Heart left ventricle (tissue), 13 donors: Measurements from ENCODE around the gene IFI27L1.

Source experiments
- CTCF ChIP-seq, 12 donors: fragments of 200-600 bp; sonication (generic) in 4 of 12; IDR thresholded peaks; one replicate each; pipeline versions ENCODE4 v1.5.0 to v1.8.0; 2018 to 2022; ENCODE audit warnings: antibody characterized with exemption in 12 of 12, mild to moderate bottlenecking in 5 of 12
- POLR2A ChIP-seq, 2 donors: fragments of 450-650 bp; IDR thresholded peaks; one replicate each; pipeline ENCODE4 v1.6.1; 2017; ENCODE audit warnings: antibody characterized with exemption in 2 of 2, mild to moderate bottlenecking in 2 of 2, moderate library complexity in 2 of 2
- donor health status: ischemic (EF 13 %, LVEDD 7.1; RV severe dilation, severe dysfunction).
- donor health status: DM: no; HTN: yes; CAD: no.
- donor health status: DM: no; HTN: no; CAD: no.
- donor health status: ischemic (EF 25% LVEDD 6.9; RV normal size, moderate dysfunction).
- donor health status: ischemic (EF 25% LVEDD 5.7; RV mildly dilated, moderate dysfunction).
- donor health status: ischemic (EF 35%, LVEDD 5.7; RV mildly dilated, moderate dysfunction).
- donor health status: nonischemic (EF 11% LVEDD 7.7; RV severe dilation, severe dysfunction).
- donor health status: DM: yes; HTN: yes; CAD: no.
- donor health status: PGD.
- donor health status: ischemic (EF 29% LVEDD 5.4; RV normal size, mild dysfunction).
- donor health status: nonischemic (EF 23%, LVEDD 6.1; RV moderate dilation, normal function).

DNA sequence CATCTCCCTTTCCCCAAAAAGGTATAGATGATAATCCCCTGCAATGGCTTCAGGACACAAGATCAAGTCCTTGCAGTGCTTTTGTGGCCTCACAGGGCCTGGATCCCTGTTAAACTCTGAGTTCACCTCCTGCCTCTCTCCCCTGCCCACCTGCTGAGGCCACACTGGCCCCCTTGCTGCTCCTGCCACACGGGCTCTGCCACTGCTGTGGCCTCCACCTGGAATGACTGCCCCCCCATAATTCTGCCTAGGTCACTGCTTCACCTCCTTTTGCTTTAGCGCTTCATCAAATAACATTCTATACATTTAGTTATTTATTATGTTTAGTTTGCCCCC is 28.8 kb downstream of the IFI27L1 start:
- no peak for TF ChIP-seq CTCF (IDR thresholded peaks at IDR 0.05)
- no peak for TF ChIP-seq POLR2A (IDR thresholded peaks at IDR 0.05)
